GM21526 (cell line): ENCODE results near the gene STXBP1.
A peak's percentile ranks its signal among the peaks of the same experiment; 100 is the strongest.

Source experiments
- ATAC-seq: cut with Tn5 transposase; IDR thresholded peaks from one replicate; pipeline ENCODE4 v1.9.1; 2021; ENCODE audit warnings: moderate library complexity; ENCODE audit not compliant: unreplicated experiment, low FRiP score

Gene STXBP1

GRCh38 chr9:127711226-127711701, 99.2 kb downstream of the STXBP1 start:
- ATAC-seq = no peak

GRCh38 chr9:127711831-127712274, 99.8 kb downstream of the STXBP1 start:
- no peak for ATAC-seq

DNA sequence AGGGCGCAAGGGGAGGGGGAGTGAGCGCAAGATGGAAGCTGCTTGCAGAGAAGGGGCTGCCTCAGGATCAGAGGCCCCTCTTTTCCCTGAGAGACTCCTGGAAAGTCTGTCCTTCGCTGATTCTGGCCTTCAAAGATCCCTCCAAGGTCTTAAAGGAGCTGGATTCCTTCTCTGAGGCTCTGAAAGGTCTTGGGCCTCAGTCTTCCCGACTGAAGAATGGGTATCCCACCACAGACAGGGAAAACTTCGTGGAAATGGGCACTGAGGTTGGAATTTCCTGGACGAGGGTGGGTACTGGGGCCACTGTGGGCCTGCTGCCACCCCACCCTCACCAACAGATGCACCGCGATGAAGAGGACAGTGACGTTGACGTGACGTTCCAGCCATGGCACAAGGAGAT, 100.3 kb downstream of the STXBP1 start:
- no peak for ATAC-seq

DNA sequence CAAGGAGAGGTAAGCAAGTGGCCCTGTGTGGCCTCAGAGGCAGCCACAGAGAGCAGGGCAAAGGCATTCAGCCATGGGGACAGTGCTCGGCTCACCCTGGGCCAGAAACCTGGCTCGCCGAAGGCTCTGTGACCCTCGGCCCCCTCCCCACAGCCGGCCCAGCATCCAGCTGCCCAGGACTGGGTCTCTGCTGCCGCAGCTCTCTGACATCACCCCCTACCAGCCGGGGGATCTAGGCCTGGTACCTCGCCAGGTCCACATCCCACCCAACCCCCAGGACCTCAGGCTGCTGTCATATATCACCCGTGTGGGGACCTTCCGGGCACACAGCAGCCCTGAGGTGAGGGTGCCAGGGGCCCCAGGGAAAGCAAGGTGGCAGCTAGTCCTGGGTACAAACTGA, 100.8 kb downstream of the STXBP1 start:
- no peak for ATAC-seq

GRCh38 chr9:127714020-127714750, 102.1 kb downstream of the STXBP1 start:
- no peak for ATAC-seq

GRCh38 chr9:127714951-127715469, 102.9 kb downstream of the STXBP1 start:
- no peak for ATAC-seq

DNA sequence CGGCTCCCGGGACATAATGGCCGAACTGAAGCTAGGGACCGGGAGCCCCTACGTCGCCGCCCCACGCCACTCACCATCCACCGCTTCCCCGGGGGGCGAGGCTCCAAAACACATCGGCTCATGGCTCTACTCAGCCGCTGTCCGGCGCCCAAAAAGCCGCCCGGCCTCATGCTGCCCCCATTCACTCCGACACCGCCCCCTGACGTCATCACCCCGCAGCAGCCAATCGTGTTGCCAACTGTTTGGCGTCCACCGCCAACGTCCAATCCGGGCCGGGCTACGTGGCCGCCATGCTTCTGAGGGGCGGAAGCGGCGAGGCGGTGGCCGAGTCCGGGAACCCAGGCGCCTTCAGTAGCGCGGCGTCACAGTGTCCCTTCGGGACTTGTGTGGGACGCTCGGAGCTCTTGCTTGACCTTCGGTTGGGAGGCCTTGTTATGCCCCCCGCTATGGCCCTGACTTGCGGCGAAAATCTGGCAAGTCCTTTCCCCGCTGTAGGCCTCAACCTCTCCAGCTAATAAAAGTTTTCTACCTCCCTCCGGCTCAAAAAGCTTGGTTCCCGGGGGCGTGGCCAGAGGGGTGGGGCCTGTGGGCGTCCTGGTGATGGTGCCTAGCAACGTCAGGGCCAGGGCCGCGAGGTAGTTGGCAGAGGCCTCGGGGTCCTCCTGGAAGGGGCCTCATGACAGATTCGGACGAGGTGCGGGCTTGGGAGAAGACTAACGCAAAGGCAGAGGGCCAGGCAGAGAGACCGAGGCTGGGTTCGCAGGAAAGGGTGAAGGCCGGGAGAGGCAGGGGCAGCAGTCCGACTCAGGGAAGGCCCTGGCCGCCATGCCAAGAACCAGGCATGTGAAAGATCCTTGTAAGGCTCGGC, 103.6 kb downstream of the STXBP1 start, which contains the start of the genes PTRH1 and TTC16:
Gene PTRH1, minus strand, starts transcription at position 194 of the 868 bp plus-strand sequence. Its CDS starts 24 bp downstream, at position 170.
Gene TTC16, plus strand, starts transcription at position 610 of the 868 bp plus-strand sequence. Its CDS starts 67 bp downstream, at position 677.
- ATAC-seq = peak; percentile 83

- no peak for ATAC-seq
These were observed 104.3 kb downstream of the STXBP1 start for GRCh38 chr9:127716412-127716811.

DNA sequence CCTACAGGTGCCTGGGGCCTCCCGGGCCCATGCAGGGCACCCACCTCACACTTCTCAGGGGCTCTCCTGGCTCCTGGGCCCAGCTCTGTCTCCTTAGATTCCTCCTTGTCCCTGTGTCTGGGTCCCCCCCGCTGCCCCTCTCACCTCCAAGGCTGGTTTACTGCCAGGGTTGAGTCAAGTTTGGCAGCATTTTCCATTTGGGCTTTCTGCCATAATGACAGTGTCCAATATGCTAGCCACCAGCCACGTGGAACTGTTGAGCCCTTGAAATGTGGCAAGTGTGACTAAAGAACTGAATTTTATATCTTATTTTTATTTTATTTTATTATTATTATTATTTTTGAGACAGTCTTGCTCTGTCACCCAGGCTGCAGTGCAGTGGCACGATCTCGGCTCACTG, 105.7 kb downstream of the STXBP1 start:
- ATAC-seq = no peak

GRCh38 chr9:127720031-127720864, 108.2 kb downstream of the STXBP1 start:
- ATAC-seq = no peak

DNA sequence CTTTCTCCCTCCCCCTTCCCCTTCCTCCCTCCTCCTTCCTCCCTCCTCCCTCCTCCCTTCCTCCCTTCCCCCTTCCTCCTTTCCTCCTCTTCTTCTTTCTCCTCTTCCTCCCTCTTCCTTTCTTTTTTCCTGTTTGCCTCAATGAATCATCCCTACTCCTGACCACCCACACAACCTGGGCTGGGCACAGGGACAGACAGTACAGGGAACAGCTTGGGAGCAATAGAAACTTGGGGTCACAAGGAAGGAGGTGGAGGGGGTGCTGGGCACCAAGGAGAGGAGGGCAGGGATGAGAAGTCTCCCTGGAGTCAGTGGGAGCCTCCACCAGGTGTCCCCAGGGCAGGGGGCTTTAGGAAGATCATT, 108.8 kb downstream of the STXBP1 start:
- ATAC-seq = no peak

DNA sequence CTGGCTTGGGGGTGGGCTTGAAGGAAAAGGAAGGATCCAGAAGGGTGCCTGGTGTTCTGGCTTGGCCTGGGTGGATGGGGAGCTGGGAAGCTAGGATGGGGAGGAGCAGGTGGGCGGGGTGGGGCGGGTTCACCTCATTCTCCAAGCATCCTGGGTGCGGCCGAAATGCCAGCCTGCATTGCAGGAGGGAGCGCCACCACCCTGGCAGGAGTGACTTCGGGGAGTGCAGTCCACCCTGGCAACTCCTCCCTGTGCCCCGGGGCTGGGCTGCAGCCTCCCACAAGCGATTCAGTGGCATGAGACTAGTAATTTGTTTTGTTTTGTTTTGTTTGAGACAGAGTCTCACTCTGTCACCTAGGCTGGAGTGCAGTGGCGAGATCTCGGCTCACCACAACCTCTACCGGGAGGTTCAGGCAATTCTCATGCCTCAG, 109.3 kb downstream of the STXBP1 start:
- no peak for ATAC-seq

GRCh38 chr9:127722055-127722745, 110.1 kb downstream of the STXBP1 start:
- no peak for ATAC-seq

DNA sequence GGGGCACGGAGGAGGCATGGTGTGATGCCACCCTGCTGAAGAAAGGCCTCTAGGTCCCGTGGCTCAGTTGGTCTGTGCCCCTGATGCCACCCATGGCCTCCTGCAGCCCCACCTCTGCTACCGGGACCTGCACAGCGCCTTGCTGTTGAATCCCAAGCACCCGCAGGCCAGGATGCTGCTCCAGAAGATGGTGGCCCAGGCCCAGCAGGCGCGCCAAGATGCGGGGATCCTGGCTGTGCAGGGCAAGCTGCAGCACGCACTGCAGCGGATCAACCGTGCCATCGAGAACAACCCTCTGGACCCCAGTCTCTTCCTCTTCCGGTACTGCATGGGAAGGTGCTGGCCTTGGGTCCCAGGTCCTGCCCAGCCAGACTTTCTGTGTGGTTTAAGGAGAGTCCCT, 110.9 kb downstream of the STXBP1 start:
- no peak for ATAC-seq

- no peak for ATAC-seq
These were observed 111.4 kb downstream of the STXBP1 start for GRCh38 chr9:127723444-127723843.

- ATAC-seq = no peak
These were observed 111.9 kb downstream of the STXBP1 start for GRCh38 chr9:127724012-127724411.

GRCh38 chr9:127726871-127727270, 114.8 kb downstream of the STXBP1 start:
- ATAC-seq = no peak

DNA sequence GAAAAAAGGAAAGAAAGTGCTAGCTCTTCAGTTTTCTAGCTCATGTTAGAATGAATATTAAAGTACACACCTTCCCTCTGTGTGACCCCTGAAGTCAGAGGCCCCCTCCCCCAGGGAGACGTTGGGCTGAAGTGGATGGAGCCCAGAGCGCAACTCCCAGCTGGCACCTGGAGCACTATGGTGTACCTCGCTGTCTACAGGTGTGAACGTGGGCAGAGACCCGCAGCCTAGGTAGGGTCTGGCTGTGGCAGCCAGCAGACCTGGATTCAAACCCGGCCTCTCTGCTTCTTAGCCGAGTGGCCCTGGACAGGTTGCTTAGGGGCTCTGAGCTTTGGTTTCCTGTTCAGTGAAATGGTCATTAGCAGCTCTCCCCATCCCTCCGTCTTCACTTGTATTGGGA, 116.7 kb downstream of the STXBP1 start:
- no peak for ATAC-seq

DNA sequence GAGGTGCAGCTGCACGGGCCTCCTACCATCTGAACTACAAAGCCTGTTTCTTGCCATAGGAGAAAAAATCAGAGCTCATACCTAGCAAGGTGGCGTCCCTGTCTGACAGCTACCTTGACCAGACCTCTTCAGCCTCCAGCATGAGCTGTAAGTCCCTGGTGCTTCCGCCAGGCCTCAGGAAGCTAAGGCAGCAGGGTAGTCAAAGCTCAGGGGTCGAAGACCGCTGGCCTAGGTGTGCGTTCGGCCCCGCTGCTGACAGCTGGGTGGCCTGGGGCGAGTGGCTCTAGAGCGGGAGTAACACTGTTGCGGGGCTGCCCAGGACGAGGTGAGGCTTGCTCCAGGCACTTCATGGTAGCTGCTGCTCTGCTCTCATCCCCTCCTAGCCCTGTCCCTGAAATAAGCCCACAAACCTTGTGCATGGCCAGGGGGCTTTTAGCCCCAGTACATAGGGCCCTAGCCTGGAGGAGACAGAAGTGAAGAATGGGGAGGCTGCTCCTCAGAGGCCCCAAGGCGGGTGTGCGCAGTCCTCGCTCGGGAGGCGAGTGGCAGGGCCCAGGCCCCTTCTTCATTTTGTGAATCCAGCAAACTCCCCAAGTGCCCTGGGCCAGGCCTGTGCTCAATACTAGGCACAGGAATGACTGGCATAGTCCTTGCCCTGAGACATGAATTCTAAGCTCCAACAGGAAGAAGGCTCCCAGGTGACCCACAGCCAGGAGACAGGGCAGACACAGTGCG, 117.6 kb downstream of the STXBP1 start:
- no peak for ATAC-seq
